DOHH2 (cell line): ENCODE measurements around the gene UBASH3B.

ENCODE experiments used
- H3F3A ChIP-seq: fragments of 200-600 bp; sonication (generic), shearing (Covaris generic); 2 replicates; pipeline ENCODE4 v1.6.0; 2016; ENCODE audit warnings: antibody characterized with exemption, mild to moderate bottlenecking; ENCODE audit not compliant: control insufficient read depth, insufficient read depth
- H3K27ac ChIP-seq: fragments of 200-600 bp; sonication (generic); 2 replicates; pipeline ENCODE4 v1.5.1; 2014; ENCODE audit warnings: low read depth, mild to moderate bottlenecking, low read length, moderate library complexity
- H3K27me3 ChIP-seq: fragments of 200-600 bp; sonication (generic); 2 replicates; pipeline ENCODE4 v1.6.1; 2014; ENCODE audit warnings: mild to moderate bottlenecking, low read length, mixed read lengths; ENCODE audit not compliant: control insufficient read depth
- H3K36me3 ChIP-seq: fragments of 200-600 bp; sonication (generic); 2 replicates; pipeline ENCODE4 v1.6.1; 2014; ENCODE audit warnings: mild to moderate bottlenecking, low read length, moderate library complexity, mixed read lengths; ENCODE audit not compliant: control insufficient read depth
- H3K4me1 ChIP-seq: fragments of 200-600 bp; sonication (generic); 2 replicates; pipeline ENCODE4 v1.6.1; 2014; ENCODE audit warnings: mild to moderate bottlenecking, low read length, mixed read lengths; ENCODE audit not compliant: control insufficient read depth
- H3K4me2 ChIP-seq: fragments of 200-600 bp; sonication (generic); 2 replicates; pipeline ENCODE4 v1.6.0; 2014; ENCODE audit warnings: mild to moderate bottlenecking, low read length, moderate library complexity
- H3K4me3 ChIP-seq: fragments of 200-600 bp; sonication (generic); 2 replicates; pipeline ENCODE4 v1.5.1; 2014; ENCODE audit warnings: mild to moderate bottlenecking, low read length, mixed read lengths
- H3K79me2 ChIP-seq: fragments of 200-600 bp; sonication (generic); 2 replicates; pipeline ENCODE4 v1.6.1; 2014; ENCODE audit warnings: mild to moderate bottlenecking, low read length, mixed read lengths; ENCODE audit not compliant: control insufficient read depth
- H3K9me2 ChIP-seq: fragments of 200-600 bp; sonication (generic); replicated peaks from 2 replicates; pipeline ENCODE4 v1.6.1; 2014; ENCODE audit warnings: mild to moderate bottlenecking, low read length, mixed read lengths; ENCODE audit not compliant: control insufficient read depth
- H3K9me3 ChIP-seq: fragments of 200-600 bp; sonication (generic); 2 replicates; pipeline ENCODE4 v1.6.1; 2014; ENCODE audit warnings: antibody characterized with exemption, low read length, mixed read lengths; ENCODE audit not compliant: control insufficient read depth, insufficient read depth
- H4K20me1 ChIP-seq: fragments of 200-600 bp; sonication (generic); 2 replicates; pipeline ENCODE4 v1.6.0; 2014; ENCODE audit warnings: low read depth, mild to moderate bottlenecking, antibody characterized with exemption, low read length, moderate library complexity; ENCODE audit not compliant: control insufficient read depth, insufficient read depth
- CTCF ChIP-seq: fragments of 200-600 bp; sonication (generic); IDR thresholded peaks from one replicate; pipeline ENCODE4 v1.5.1; 2014; ENCODE audit warnings: antibody characterized with exemption, mild to moderate bottlenecking, low read depth, low read length; ENCODE audit not compliant: poor library complexity, severe bottlenecking
- EZH2phosphoT487 ChIP-seq: fragments of 200-600 bp; sonication (generic); IDR thresholded peaks from 2 replicates; pipeline ENCODE4 v1.6.1; 2017; ENCODE audit warnings: borderline replicate concordance, mild to moderate bottlenecking, antibody characterized with exemption, low read length, moderate library complexity, mixed read lengths

Gene UBASH3B

GRCh38 chr11:122649116-122649515 is 6.4 kb upstream of the UBASH3B start:
- H3K36me3 ChIP-seq, result no peaks in the 10 kb centered on the region
- H3F3A ChIP-seq, result no peaks in the 10 kb centered on the region
- no peak for TF ChIP-seq CTCF
- TF ChIP-seq EZH2phosphoT487, result no peak
- no peaks in the 10 kb centered on the region for H3K9me2 ChIP-seq
- no peaks in the 10 kb centered on the region for H3K27me3 ChIP-seq
- H3K9me3 ChIP-seq, result no peaks in the 10 kb centered on the region
- H4K20me1 ChIP-seq, result no peaks in the 10 kb centered on the region
- H3K27ac ChIP-seq, result no peak overlapping the region
- H3K79me2 ChIP-seq, result no peaks in the 10 kb centered on the region
- no peak overlapping the region for H3K4me2 ChIP-seq
- H3K4me3 ChIP-seq, result no peak overlapping the region
- peaks cover 14% of the 10 kb centered on the region for H3K4me1 ChIP-seq

GRCh38 chr11:122650619-122651018 is 4.9 kb upstream of the UBASH3B start:
- Histone ChIP-seq H3K36me3 (no peaks in the 10 kb centered on the region), H4K20me1 (no peaks in the 10 kb centered on the region), H3K27ac (no peak overlapping the region), H3F3A (no peaks in the 10 kb centered on the region), H3K9me2 (no peaks in the 10 kb centered on the region), H3K27me3 (no peaks in the 10 kb centered on the region), H3K9me3 (no peaks in the 10 kb centered on the region), H3K79me2 (no peaks in the 10 kb centered on the region), H3K4me2 (no peak overlapping the region), H3K4me3 (no peak overlapping the region), H3K4me1 (peaks cover 25% of the 10 kb centered on the region)
- TF ChIP-seq EZH2phosphoT487 (no peak), CTCF (no peak)

GRCh38 chr11:122652495-122652894 is 3.0 kb upstream of the UBASH3B start:
- Histone ChIP-seq H3F3A (no peaks in the 10 kb centered on the region), H3K4me3 (no peak overlapping the region), H3K79me2 (peaks cover 18% of the 10 kb centered on the region), H3K27ac (no peak overlapping the region), H4K20me1 (no peaks in the 10 kb centered on the region), H3K27me3 (no peaks in the 10 kb centered on the region), H3K9me3 (no peaks in the 10 kb centered on the region), H3K36me3 (peaks cover 3% of the 10 kb centered on the region; the same call in 1 of the 2 replicates), H3K4me1 (peaks cover 25% of the 10 kb centered on the region), H3K9me2 (no peaks in the 10 kb centered on the region), H3K4me2 (no peak overlapping the region)
- TF ChIP-seq EZH2phosphoT487 (no peak), CTCF (no peak)
